DMS79 (cell line): Measurements from ENCODE around the gene L3MBTL4.
A peak's percentile ranks its signal among the peaks of the same experiment; 100 is the strongest.
"Not testable (repeated sequence)": the region's sequence is repeated elsewhere in the genome, so short reads cannot be mapped to it uniquely, and the experiment has no call there.

Experiments used
- DNase-seq: peaks from one replicate; lab custom pipeline; 2025; lab: John Stamatoyannopoulos, UW

L3MBTL4 gene

DNA sequence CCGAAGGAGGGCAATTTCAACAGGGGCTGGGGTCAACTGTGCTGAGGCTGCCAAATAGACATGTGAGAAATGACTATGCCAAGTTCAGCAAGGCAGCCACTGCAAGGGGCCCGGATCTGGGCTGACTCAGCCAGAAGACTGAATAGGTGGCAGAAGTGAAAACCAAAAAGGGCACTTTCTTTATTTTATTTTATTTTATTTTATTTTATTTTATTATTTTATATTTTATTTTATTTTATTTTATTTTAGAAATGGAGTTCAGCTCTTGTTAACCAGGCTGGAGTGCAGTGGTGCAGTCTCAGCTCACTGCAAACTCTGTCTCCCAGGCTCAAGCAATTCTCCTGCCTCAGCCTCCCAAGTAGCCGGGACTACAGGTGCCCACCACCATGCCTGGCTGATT lies 228.9 kb downstream of the L3MBTL4 start:
- not testable (repeated sequence) for DNase-seq

DNA sequence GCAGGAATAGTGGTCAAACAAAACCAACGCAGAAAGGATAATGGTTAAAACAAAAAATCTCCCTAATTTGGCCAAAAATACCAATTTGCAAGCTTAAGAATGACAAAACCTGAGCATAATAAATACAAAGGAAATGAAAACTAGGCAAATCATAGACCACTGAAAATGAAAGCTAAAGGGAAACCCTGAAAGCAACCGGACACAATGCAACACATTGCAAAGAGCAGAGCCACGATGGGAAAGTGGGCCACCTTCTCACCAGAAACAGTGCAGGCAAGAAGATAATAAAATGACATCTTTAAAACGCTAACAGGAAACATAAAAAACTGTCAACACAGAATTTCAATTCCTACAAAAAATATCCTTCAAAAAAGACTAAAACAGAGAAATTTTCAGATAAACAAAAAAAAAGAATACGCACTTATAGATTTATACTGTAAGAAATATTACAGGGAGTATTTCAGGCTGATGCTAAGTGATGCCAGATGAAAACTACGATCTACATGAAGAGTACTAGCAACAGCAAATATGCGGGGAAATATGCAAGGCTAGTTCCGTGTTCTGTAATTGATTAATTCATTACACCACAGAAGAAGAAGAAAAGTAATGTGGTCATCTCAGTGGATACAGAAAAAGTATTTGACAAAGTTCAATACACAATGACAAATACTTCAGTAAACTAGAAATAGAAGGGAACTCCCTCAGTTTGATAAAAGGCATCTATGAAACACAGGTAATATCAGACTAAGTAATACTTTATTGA lies 239.5 kb downstream of the L3MBTL4 start:
- DNase-seq, result no peak

DNA sequence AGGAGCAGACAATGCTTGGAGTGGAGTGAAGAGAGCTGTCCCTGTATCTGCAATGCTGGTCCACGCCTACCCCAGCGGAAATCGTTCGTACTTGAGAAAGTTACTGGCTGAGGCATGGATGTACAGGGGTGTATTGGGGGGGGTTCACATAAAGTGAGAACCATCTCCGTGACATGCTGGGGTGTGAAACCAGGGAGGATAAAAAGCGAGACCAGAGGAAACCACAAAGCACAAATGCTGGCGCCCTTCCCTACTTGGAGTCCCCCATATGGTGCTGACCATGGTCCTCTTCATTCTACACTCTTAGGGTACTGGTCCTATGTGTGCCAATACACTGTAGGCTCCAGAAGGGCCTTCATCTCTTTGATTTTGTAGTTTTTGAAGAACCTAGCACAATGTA lies 244.1 kb downstream of the L3MBTL4 start:
- no peak for DNase-seq

DNA sequence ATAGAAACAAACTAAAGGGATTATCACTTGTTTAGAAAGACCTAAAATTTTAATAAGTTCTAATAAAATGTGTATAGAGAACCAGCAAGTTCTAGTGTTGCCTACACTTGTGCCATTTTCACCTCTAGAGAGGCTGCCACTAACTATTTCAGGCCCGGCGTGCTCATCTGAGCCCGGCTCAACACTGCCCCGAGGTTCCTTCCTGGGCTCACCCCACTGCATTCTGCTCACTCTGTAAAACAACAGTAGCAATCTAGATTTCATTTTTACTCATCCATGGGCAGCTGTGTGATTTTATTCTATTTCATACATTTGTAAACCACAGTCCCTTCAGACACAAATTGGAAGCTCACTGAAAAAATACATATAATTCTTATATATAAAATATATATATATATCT lies 253.2 kb downstream of the L3MBTL4 start:
- DNase-seq, result no peak

DNA sequence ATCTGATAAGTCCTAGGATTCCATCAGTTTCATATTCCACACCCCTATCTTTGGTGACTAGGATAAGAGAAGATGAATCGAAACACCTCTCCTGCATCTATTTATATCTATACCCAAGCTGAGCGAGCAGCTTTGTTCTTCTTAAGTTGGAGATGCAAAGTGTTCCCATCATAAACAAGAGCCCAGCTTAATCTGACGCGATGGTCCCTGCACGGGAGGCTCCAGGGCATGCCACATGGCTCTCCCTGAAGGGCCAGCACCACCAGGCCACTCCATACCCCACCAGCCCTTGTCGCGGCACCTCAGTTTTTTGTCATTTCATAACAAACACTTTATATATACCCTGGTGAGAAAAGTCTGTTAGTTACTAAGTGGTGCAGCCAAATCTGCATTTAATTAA lies 255.3 kb downstream of the L3MBTL4 start:
- DNase-seq, result no peak

DNA sequence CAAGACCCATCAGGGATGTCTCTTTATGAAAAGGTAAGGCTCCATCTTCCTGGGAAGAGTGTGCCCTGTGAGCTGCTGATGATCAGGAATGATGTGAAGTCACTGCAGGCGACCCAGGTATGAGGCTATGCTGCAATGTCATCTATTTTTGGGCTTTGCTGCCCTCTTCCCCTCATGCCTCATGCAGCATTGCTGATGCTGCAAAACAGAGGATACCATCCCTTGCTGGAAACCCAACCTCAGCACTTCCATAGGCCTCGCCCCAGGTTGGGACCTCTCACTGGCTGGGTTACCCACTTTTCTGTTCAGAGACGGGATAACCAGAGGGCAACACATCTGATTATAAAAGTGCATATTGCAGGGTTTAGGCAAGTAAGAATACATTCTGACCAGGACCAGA lies 255.8 kb downstream of the L3MBTL4 start:
- DNase-seq, result no peak

DNA sequence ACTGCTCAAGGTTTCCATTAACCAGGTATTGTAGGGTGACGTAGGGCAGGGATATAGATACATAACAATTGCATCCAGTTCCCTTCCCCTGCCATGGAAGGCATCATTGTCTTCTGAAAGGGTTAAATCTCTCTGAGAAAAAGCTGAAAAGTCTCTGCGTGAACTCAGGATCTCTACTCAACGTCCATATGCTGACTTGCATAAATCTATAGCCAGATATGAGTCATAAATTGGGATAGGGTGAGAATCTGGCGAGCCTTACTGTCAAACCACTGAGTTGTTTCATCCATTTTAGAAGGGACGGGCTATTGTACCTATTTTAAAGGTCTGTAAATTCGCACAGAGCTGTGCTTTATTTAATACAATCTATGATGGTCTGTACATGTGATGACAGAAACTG lies 258.3 kb downstream of the L3MBTL4 start:
- no peak for DNase-seq

DNA sequence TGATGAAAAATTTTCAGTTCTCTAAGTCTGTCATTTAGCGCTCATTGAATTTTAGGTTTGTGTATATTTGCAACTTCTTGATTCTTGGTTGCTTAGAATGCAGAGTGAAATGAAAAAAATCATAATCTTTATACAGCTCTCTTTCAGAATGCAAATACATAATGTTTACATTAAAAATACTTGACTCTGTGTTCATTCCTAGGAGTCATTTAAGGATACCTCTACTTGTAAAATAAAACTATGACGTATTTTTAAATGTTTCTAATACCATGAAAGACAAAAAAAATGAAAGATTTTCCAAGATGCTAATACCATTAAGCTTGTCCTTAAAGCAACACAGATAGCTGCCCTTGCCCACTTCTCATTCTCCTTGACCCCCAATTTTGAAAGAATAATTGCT lies 259.0 kb downstream of the L3MBTL4 start:
- DNase-seq, result no peak

DNA sequence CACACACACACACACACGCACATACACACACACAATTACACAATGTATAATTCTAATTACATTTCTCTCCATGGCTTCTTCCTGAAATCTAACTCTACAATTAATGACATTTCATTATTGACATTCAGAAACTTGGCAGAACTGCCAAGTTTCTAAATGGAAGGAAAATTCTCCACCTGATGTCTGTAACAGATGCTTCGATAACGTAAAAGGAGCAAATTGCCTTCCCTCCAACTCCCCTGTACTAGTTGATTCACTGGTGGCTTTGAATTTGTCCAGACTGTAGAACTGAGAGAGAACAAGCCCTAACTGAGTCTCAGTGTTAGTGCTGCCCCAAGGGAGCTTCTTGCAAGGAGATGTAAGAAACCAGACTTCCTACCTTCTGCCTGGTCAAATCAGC lies 264.3 kb downstream of the L3MBTL4 start:
- DNase-seq, result no peak

DNA sequence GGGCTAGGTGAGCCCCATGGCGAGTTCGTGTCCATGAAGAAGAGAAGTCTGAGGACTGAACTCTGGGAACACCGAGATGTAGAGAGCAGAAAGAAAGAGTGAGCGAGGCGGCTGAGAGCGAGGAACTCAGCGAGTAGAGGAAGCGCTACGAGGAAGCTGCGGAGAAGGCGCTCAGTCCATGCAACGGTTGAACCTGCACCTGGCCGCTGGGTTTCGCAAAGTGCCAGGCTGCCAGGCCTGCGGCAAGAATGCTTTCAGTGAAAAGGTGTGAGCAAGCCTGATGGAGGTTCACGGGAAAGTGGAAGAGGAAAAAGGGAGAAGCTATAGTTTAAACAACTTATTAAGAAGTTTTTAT lies 268.4 kb downstream of the L3MBTL4 start:
- no peak for DNase-seq

DNA sequence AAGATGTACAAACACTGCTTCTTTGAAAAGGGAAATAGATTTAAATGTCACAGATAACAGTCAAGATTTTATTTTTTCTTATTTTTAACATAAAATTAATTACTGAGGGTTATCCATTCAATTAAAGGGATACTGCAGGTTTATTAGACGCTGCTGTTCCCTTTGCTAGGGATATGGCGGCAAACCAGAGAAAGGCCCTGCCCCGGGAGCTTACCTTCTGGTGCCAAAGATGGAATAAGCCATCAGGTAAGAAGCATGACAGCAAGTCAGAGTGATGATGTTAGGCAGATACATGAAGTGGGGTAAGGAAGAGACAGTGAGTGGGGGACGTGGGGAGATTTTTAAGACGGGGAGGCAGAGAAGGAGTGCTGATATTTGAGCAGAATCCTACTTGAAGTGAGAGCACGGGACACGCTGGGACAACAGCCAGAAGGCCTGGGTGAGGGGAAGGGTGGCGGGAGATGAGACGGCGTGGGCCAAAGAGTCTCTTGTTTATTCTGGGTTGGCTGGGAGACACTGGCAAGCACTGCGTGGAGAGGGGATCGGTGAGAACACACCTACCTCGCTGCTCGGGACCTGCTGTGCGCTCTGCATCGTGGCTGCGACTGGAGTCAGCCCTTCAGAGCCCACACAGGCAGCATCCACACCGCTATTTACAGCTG lies 268.9 kb downstream of the L3MBTL4 start:
- no peak for DNase-seq

DNA sequence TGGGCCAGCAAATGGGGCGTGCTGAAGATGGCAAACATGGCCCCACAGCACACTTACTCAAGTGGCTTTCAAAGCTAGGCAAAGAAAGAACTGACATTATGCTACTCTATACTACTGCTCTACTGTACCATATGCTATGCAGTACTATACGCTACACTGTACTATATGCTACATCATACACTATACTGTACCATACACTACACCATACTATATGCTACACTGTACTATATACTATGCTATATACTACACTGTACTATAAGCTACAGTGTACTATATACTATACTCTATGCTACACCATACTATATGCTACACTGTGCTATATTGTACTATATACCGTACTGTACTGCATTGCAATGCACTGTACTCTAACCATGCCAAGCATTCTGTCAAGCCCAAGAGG lies 275.7 kb downstream of the L3MBTL4 start:
- no peak for DNase-seq

DNA sequence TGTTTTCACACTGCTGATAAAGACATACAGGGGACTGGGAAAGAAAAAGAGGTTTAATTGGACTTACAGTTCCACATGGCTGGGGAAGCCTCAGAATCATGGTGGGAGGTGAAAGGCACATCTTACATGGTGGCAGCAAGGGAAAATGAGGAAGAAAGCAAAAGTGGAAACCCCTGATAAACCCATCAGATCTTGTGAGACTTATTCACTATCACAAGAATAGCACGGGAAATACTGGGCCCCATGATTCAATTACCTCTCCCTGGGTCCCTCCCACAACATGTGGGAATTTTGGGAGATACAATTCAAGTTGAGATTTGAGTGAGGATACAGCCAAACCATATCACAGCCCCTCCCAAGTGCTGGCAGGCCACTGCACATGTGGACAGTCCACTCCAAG lies 278.8 kb downstream of the L3MBTL4 start:
- DNase-seq, result not testable (repeated sequence)

DNA sequence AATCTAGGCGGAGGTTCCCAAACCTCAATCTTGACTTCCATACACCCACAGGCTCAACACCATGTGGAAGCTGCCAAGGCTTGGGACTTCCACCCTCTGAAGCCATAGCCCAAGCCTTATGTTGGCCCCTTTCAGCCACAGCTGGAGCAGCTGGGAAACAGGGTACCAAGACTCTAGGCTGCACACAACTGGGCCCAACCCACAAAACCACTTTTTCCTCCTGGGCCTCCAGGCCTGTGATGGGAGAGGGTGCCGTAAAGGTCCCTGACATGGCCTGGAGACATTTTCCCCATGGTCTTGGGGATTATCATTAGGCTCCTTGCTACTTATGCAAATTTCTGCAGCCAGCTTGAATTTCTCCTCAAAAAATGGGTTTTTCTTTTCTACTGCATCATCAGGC lies 279.7 kb downstream of the L3MBTL4 start:
- not testable (repeated sequence) for DNase-seq

DNA sequence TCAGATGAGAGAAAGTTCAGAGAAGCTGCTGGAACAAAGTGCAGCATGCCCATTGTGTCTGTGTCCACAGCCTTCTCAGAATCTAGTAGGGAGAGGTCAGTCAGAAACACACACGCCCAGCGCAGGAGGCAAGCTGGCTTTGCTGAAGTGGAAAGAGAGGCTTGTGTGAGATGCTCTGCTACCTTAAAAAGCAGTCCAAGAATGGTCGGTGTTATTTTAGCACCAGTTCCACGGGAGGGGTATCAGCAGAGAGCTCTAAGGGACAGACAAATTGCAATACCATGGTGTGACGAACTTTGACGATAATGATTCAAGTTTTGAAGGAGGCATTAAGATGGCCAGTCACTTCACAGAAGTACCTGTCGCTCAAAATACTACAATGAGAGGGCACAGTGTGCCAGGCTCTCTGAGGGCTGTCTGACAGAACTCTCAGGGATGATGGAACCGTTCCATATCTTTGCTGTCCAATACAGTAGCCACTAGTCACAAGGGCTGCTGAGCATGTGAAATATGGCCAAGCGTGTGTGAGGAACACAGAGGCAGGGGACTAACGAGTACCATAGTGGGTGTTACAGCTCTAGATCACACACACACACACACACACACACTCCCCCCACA lies 281.9 kb downstream of the L3MBTL4 start:
- DNase-seq, result no peak

DNA sequence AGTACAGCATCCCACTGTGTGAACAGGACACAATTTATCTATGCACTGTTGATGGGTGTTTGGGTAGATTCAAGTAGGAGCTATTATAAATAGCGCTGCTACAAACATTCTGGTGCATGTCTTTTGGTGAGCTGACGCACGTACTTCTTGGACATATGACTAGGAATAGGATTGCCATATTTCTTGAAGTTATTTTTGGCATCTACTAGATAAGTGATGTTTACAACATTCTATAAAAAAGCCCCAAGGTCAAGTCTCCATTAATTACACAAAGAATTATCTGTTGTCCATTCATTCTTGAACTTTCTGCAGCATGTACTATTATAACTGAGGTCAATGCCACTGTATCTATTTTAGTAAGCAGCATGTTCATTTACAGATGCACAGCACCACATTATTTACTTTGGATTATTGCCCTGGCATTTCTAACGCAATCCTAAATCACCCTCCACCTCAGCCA lies 293.9 kb downstream of the L3MBTL4 start:
- no peak for DNase-seq

DNA sequence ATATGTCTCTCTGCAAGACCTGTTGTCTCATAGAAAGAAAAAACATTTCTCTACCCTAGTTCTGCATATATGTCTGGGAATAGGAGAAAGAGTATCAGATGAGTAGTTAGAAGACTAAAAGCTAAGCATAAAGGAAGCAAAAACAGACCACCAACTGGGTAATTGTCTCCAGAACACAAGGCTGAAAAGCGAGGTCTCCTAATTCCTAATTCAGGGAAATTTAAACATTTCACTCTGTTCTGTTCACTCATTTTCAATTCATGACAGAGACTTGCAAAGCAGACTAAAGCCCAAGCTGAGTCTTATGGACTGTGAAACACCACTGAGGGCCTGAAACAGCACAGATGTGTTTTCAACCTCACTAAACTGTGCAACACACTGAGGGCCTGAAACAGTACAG lies 294.9 kb downstream of the L3MBTL4 start:
- DNase-seq, result no peak

DNA sequence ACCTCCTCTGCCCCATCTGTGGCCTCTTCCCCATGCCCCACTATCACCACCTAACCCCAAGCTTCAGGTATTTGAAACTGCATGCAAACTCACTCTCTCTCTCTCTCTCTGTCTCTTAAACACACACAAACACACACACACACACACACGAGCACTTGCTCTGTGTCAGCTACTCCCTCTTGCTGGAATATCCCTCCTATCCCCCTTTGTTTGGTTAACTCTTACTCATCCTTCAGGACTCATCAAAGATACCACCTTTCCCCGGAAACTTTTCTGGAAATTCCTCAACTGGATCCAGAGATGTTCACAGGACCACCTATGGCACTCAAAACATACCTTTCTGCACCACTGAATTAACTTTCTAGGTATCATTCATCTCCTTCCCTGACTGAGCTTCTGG lies 296.6 kb downstream of the L3MBTL4 start:
- no peak for DNase-seq

DNA sequence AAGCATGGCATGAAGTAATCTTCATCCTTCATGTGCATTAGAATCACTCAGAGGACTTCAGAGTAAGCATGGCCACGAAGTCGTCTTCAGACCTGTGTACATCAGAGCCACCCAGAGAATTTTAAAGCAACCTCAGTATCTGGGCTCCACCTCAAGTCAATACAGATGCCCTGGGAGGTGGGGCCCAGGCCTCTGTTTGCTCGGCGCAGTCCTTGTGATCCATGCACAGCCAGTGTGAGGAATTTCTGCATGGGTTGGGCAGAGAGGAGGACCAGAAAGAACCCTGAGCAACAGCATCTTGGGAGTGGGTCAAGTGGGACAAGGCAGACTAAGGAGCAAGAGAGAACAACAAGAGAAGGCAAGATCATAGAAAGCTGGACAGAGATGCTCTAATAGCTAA lies 299.0 kb downstream of the L3MBTL4 start:
- DNase-seq, result no peak

DNA sequence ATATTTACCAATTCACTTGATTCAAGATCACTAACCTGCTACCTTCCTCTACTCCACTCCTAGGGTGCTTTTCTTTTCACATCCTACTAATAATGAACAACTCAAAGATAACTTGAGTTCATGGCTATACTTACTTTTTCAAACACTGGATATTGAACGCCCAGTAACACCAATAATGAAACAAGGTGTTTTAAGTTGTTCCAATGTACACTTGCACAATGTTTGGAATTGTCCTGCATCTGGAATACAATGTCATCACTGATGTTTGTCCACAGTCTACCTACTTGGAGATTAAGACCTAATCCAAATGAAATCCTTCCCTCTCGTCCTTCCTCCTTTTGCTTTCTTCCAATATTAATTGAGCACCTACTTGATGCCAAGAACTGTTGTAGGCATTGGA lies 301.1 kb downstream of the L3MBTL4 start:
- DNase-seq, result no peak

DNA sequence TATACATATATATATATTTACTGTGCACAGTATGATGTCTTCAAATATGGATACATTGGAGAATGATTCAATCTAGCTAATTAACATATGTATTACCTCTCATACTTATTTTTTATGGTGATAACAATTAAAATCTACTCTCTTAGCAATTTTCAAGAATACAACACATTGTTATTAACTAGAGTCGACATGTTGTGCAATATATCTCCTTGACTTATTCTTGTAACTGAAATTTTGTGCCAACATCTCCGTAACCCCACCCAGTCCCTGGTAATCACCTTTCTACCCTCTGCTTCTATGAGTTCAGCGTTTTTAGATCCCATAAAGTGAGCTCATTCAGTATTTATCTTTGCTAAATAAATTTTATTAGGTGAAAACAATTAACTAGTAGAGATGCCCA lies 303.0 kb downstream of the L3MBTL4 start:
- no peak for DNase-seq

DNA sequence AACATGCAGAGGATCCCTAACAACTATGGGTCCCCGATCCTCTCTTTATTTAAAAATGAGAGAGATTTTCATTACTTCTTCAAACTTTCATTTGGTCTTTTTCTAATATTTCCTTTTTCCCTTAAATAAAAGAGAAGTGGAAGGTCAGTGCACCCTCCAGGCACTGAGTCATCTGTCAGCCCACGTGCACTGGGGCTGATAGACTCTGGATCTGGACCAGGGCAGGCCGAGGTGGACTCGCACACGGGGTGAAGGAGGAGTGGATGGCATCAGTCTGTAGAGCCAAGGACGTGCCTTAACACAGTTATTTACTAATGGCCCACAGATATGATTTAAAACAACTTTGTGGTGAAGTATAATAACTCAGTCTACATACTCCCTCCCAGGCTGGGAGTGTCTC lies 305.0 kb downstream of the L3MBTL4 start:
- DNase-seq, result no peak

DNA sequence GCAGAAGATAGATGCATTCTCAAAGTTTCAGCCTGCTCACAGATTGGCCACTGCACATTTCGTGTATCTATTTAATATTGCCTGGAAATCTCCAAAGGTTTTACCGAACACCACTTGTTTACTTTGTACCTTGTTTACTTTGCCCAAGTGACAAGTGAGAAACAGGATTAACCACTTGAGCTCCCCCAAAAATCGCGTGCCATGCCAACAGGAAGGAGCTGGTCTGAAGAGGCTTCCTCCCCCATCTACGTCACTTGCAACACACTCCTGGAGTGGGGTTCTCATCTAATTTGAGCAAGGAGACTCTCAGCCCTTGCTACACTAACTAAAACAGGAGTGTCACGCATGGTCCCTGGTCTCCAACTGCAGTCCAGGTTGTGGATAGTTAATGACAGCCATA lies 306.9 kb downstream of the L3MBTL4 start:
- DNase-seq, result peak; percentile 89
